GM18867 (cell line): ENCODE measurements around the gene PRDM5.

Experiments
- ATAC-seq: cut with Tn5 transposase; IDR thresholded peaks from one replicate; pipeline ENCODE4 v1.9.1; 2021; ENCODE audit warnings: mild to moderate bottlenecking, moderate library complexity; ENCODE audit not compliant: unreplicated experiment

PRDM5 gene

DNA sequence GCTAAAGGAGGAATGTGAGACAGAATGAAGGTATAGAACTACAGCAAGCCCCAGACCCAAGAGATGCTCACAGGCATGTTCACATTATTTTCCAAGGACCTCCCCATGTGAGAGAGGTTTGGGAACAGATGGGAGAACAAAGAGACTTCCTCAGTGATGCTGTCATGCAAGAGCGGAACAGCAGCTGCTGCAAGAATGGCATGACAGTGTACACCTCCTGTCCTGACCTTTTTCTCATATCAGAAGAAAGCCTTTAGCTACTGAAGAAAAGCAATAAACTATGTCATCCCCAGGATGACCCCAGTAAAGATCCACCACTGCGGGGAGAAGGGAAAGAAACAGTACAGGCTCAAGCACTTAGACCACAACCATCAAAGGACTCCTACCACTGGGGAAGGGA is 7.2 kb downstream of the PRDM5 start:
- no peak for ATAC-seq

DNA sequence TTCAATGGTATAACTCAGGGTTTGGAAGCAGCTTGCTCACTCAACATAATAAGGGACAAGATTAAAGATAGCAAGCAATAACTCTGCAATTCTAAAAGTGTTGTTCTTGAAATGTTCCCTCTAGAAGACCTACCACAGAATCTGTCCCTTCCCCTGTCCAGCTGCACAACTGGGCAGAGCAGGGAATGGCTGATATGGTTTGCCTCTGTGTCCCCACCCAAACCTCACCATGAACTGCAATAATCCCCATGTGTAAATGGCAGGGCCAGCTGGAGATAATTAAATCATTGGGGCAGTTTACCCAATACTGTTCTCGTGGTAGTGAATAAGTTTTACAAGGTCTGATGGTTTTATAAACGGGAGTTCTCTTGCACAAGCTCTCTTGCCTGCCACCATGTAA is 19.1 kb downstream of the PRDM5 start:
- no peak for ATAC-seq

DNA sequence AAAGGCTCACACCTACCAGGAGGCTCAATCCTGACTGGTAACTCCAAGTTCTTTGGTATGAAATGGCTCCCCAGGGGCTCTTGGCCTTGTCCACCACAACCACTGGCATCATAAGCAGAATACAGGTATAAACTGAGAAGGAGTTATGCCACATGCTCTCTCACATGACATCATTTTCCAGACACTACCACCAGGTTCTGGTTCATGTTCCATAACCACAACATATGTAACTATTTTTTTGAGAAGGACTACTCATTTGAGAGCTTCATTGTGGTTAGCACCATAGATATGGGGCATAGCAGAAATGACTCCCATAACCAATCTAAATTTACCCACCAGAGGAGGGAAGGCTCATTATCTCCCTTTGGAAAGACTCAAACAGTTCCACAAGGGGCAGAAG is 19.6 kb downstream of the PRDM5 start:
- no peak for ATAC-seq

DNA sequence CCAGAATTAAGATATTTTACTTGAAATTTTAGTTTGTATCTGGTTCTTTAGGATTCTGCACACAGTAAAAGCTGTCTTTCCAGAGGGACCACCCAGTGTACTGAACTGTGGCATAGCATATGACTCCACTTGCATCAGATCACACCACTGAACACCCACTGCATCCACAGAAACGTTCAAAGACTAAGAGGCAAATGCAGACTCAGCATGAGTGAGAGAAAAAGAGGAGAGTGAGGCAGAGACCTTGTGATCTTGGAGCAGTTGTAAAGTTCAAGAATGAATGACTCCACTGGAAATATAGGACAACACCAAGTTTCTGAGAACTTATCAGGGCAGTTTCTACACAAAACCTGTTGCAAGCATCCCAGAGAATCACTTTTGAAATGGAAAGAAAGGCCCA is 20.8 kb downstream of the PRDM5 start:
- no peak for ATAC-seq

DNA sequence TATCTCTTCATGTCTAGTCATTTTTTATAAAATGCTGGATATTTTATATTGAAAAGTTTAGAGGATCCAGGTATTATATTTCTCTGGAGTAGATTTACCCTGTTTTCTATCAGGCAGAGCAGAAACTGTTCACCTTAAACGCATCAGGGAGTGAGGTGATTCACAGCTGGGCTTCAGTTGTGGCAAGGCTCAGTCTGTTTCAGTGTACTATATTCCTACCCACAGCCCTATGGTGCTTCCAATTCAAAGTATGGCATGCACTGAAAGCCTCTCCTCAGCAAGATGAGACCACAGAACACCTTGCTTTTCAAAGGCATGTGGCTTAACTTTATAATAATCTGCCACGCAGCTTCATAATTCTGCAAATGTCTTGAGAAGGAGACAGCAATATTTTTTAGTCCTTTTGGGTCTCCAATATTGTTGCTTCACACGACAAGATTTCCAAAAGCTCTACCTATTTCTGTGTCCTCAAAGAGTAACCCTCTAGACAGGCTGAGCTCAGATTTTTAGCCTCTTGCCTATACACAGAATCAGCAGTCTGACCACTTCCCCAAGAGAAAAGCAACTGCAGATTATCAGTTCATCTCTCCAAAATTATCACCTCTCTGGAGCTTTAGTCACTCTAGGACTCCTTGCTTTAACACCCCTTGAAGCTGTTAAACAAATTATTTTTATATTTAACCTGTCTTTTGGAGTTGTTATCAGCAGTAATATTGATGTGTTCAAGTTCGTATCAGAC is 24.4 kb downstream of the PRDM5 start:
- ATAC-seq: no peak

DNA sequence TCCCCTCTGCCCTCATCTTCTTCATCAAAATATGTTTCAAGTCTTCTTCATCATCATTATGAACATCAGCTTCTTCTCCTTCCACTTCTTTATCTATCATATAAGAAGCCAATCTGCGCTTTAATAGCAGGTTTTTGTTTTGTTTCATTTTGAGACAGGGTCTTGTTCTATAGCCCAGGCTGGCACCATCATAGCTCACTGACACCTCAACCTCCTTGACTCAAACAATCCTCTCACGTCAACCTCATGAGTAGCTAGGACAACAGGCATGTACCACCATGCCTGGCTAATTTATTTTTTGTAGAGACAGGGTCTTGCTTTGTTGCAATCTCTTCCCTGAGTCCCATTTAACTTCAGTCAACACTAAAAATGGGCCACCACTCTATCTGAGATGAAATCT is 27.0 kb downstream of the PRDM5 start:
- no peak for ATAC-seq

DNA sequence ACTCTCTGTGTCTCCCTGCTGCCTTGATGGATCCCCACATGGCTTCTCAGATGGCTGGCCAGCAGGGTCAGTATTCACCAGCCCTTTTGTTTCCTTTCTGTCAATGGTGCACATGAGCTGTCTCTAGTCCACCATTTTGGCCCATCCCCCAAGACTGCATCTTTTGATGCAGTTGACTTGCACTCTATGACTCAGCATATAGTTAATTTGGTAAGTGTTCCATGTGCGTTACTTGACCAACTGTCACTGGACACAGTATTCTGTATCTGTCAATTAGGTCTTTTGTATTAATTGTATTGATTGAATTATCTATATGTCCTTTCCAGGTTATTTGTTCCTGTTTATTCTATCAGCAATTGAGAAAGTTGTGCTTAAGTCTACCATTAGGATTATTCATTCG is 29.2 kb downstream of the PRDM5 start:
- no peak for ATAC-seq

DNA sequence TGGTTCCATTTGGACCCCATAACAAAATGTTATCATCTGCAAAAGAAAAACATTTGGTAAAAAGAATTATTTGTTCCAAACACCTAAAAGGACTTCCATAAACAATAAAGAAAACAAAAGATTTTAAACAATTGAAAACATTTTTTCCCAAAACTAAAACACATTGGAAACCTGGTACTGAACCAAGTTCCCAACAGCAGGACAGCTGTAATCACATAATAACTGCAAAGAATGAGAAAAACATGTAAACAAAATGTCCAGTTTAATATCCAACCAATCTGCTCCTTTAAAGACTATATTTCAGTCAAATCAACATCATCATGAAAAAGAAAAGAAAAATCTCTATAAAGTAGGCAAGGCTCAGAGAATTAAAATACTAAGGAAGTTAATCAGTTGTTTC is 36.3 kb downstream of the PRDM5 start:
- no peak for ATAC-seq

DNA sequence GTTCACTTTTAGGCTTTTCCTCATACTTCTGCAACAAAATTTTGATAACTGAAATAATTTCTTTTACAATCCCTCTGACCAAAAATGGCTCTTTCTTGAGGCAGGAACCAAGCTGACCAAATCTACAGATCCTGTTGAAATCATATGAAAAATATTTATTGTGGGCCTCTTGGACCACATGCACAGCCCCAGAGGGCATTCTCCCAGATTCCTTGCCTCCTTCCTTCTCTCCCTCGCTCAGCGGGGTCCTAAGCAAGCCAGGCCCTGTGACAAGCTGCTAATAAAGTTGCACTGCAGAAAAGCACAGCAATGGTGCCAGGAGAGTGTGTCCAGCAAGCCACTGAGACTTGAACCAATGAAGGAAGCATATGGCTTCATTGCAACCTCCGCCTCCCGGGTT is 40.7 kb downstream of the PRDM5 start:
- ATAC-seq: no peak

DNA sequence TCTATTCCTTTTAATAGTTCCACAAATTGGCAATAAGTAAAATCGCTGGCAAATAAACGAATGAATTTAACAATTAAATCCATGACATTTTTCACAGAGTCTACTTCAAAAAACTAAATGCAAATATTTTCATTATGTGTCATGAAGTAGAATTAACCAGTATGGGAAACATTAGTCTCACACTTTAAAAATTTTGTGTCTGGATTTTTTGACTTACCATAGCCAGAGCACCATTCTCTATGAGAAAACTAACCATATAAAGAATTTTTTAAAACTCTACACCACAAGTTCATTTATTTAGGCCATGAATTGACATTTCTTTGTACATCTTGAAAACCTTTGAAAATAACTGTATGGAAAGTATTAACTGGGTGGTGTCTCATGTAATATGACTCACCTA is 41.2 kb downstream of the PRDM5 start:
- ATAC-seq: no peak

DNA sequence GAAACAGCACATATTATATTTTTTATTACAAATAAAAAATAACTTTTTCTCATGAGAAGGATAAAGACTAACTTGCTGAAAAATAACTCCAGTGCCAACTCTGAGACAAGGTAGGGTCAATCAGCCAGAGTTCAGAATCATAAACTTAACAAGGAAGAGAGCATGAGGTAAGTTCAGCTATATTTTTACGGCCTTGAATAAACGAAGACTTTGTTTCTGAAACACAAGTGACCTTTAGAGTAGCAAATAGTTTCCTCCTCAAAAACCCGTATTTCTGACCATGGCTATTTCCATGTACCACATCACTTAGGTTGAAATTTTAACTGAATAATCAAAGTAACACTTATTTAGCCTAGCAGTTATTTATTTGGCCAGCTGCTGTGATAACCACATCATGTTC is 45.5 kb downstream of the PRDM5 start:
- ATAC-seq: no peak

DNA sequence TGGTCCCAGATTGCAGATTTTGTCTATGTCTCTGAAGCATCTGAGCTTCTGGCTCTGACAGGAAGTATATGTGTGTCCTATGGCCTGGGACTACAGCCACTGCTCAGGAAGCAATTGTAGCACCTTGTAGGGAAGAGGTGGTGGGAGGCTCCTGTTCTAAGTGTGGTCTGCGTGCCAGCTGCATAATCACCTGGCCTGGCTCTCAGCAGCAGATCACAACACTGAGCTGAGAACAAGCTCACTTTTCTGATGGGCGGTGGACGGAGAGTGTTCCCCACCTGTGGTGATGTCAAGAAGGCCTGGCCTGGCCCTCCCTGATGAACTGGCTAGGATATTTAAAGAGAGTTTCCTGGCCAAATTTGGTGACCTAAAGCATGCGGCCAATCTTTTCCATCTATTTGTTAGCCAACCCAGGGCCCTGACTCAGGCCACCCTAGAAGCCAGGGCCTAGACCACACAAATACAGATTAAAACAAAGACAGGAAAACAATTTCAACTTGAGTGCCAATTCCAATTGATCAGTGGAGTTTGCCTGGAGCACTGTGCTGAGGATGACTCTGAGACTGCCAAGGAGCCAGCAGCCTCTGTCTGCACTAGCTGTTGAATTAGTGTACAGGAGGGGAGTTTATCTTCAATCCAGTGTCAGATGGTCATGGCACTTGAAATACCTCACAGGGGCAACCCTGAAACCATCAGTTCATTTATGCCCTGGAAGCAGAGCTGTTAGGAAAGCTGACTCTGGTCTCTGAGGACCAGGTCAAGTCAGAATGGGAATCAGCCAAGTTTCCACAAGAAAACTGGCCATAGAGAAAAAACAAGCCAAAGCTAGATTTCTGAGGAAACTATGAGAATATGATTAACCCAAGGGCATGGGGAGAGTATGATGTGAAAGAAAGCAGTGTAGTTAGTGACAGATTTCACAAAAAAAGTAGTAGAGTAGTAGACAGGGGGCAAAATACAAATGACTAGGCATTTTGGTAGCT is 47.4 kb downstream of the PRDM5 start:
- no peak for ATAC-seq

DNA sequence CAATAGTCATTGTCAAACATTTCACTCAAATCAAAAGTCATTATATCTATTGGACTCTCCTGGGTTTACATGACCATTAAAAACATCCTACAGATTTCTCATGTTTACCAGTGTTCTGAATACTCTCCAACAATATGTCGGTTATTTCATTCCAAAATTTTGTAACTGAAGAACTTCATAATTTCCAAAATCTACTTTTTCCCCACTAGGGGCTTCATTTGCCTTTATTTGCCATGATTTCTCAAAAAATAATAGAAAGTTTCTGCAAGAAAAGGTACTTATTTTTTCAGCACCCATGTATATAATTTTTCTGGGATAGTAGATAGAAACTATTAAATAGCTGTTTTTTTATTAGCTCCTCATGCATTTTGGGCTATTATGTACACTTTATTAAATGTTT is 49.0 kb downstream of the PRDM5 start:
- no peak for ATAC-seq

DNA sequence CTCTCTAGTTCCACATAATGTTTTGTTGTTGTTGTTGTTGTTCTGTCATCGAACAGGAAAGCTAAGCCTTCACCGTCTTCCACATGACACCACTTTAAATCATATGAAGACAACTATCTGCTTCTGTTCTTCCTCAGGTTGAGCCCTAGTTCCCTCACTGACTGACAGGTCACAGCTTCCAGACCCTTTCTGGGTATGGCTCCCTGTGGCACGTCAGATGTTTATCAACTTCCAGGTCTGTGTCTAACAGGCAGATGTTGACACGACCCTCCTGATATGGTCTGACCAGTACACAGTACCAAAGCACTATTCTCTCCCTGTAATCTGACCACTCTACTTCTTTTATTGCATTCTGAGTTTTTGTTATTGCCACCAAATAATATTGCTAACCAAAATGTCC is 51.4 kb downstream of the PRDM5 start:
- ATAC-seq: no peak

DNA sequence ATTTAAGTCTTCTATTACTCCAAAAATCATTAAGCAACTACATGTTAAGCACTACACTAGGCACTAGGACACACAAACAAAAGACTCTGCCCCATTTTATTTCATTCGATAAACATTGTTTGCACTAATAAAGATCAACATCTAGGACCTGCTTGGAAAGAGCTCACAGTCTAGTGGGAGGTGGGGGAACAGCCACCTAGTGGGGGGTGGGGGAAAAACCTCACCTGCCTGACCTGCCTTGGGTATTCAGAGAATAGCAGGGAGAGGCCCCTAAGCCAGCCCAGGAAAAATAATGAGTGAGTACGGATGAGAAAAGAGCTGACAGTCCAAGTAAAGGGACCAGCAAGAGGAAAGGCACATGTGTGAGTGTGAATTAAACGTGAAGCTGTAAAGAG is 52.2 kb downstream of the PRDM5 start:
- ATAC-seq: no peak

DNA sequence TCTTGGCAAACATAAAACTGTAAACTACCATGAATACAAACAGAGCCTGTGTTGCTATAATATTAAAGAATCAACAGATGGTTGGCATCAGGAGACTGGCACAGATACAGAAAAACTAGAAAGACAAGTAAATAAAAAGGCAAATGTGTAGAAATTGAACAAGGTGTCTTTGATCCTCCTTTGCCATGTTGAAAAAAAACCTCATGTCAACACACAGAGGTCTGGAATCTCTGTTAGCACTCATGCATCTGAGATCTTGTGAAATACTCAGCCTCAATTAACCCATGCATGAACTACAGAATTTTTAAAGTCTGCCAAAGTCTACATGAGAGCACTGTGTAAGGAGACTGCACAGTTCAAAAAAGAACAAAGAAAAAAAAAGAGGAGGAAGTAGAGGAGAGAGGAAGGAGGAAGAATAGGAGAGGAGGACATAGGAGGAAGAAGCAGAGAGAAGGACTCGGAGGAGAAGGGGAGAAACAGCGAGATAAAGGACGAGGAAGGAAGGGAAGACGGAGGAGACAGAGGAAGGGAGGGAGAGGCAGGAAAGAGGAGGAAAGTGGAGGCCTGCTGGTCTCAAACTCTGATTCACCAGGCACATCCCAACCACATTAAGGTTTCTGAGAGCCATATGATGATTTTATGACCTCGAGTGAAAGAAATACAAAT is 52.8 kb downstream of the PRDM5 start:
- ATAC-seq: no peak

DNA sequence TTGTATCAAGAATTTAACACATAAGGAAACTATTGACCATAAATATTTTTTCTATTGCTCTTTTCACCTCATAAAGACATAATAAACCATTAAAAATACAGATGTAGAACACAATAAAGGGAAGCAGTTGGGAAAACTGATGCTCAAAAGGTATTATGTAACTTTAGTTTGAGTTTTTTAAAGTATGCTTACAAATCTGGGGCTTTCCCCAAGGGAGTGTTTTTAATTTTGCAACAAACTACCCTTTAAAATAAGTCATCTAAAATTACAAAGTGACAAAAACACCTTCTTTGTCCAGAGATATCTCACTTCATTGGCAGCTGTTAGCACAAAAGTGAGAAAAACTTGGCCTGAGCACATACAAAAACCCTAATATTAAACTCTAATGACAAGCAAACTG is 55.0 kb downstream of the PRDM5 start:
- no peak for ATAC-seq

DNA sequence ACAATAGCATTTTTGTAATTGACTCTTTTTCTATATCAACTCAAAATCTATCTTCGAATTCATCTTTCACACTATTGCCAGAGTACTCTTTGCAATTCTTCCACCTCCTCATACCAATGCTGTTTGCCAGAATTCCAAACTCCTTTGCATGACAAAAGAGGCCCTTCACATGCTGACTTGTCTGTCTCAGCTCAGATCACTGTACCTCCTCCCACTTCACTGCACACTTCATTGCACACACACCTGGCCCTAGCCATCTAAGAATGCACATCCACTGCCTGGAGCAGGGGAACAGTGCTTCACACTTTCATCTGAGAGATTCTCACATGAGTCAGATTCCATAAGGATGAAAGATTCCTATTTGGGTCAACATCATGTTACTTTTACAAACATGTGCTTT is 56.5 kb downstream of the PRDM5 start:
- ATAC-seq: peak; percentile 80

DNA sequence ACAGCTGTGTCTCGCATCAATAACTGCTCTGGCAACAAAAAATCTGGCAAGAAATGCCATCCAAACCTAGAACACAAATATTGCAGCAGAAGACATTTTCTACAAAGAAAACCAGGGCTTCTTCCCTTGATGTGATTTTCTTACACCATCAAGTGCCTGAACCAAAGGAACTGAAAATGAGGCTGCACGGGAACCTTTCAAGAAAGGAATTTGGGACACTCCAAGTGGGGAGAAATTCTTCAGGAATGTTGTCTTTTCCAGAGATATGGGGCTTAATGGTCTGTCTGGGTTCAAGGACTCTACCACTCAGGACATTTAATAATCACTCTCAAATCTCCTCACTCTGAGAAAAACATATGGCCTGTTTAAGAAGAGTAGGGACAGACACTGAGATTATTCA is 57.6 kb downstream of the PRDM5 start:
- ATAC-seq: no peak

DNA sequence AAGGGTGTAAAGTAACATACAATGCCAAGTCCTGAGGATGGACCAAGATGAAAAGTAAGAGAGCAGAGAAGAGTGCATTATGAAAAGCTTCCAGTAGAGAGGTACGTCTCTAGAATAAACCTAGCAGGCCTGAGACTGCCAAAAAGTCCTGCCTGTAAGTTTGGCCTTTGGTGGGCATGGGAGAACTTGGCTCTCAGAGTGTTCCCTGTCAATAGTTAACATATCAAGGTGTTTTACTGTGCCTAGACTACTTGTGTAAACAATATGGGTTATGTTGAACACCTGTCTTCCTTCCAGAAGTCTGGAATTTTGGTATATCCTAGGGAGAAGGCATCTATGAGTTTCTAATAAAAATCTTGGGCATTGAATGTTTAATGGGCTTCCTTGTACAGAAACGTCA is 60.1 kb downstream of the PRDM5 start:
- ATAC-seq: no peak

DNA sequence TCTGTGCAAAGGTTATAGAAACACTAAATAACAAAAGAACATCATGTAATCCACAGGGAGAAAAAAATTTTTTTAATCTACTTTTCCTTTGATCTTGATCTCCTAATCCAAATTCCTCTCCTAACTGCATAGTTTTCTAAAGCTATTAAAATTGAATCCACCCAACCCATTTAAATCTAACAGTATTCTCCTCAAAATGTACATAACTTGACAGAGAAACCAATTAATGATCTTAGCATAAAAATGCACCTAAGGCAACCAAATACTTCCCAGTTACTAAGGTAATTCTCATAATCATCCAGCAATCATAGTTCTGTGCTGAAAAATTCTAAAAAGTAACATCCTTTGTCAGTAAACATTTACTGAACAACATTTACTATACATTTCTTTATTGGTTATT is 60.7 kb downstream of the PRDM5 start:
- no peak for ATAC-seq

DNA sequence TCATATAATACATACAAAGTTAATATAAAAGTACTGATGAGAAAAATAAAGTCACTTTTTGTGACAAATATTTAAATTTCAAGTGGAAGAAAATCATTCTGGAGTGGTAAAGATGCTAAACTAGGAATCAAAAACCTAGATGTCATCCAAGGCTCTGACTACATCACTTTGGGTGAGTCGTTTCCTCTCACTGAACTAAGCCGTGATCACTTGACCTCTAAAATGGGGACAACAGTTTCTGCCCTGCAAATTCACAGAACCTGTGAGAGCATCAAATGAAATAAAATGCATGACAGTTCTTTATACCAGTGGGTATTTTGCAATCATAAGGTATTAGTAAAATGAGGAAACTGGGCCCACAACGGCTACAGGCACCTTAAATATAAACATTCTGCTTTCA is 63.8 kb downstream of the PRDM5 start:
- ATAC-seq: no peak
